Limb (tissue), 2 donors: ENCODE measurements around the gene DOCK6.

ENCODE experiments used
- DNase-seq, 2 donors: peaks; one replicate each; pipeline ENCODE4 v3.0.0-alpha.2; 2016; ENCODE audit errors: extremely low spot score in 2 of 2

The DOCK6 gene

GRCh38 chr19:11273989-11274388, 11.7 kb upstream of the DOCK6 start:
- DNase-seq, result no peak

- no peak for DNase-seq
These were observed 11.0 kb upstream of the DOCK6 start for GRCh38 chr19:11273296-11273695.

- DNase-seq, result no peak
These were observed 7.1 kb upstream of the DOCK6 start for GRCh38 chr19:11269408-11269807.

- peak in 1 of 2 donors; percentile 57 for DNase-seq
These were observed 6.5 kb upstream of the DOCK6 start for GRCh38 chr19:11268783-11269267.

GRCh38 chr19:11267316-11268085, 5.2 kb upstream of the DOCK6 start:
- no peak for DNase-seq

- DNase-seq, result no peak
These were observed 3.5 kb upstream of the DOCK6 start for GRCh38 chr19:11265785-11266236.

GRCh38 chr19:11265177-11265784, 3.0 kb upstream of the DOCK6 start:
- DNase-seq, result no peak

GRCh38 chr19:11264452-11265176, 2.3 kb upstream of the DOCK6 start:
- no peak for DNase-seq

- DNase-seq, result no peak
These were observed 1.4 kb upstream of the DOCK6 start for GRCh38 chr19:11263726-11264125.

- peak in 1 of 2 donors; percentile 65 for DNase-seq
These were observed 823 bp downstream of the DOCK6 start for GRCh38 chr19:11261431-11261970.

GRCh38 chr19:11260996-11261395, 1.3 kb downstream of the DOCK6 start:
- no peak for DNase-seq

GRCh38 chr19:11257846-11258380, 4.4 kb downstream of the DOCK6 start:
- no peak for DNase-seq

GRCh38 chr19:11256189-11256588, 6.1 kb downstream of the DOCK6 start:
- DNase-seq, result peak; percentile 71 to 75

GRCh38 chr19:11254666-11255065, 7.7 kb downstream of the DOCK6 start:
- no peak for DNase-seq

GRCh38 chr19:11252665-11253355, 9.5 kb downstream of the DOCK6 start:
- DNase-seq, result no peak

- DNase-seq, result no peak
These were observed 10.5 kb downstream of the DOCK6 start for GRCh38 chr19:11251650-11252314.

GRCh38 chr19:11251217-11251616, 11.1 kb downstream of the DOCK6 start:
- DNase-seq, result no peak

- DNase-seq, result no peak
These were observed 13.5 kb downstream of the DOCK6 start for GRCh38 chr19:11248852-11249251.

GRCh38 chr19:11247934-11248333, 14.4 kb downstream of the DOCK6 start:
- DNase-seq, result no peak

- DNase-seq, result no peak
These were observed 14.9 kb downstream of the DOCK6 start for GRCh38 chr19:11247391-11247790.
